GM21786 (cell line): ENCODE data around the gene C1orf198.

Experiments used
- ATAC-seq: cut with Tn5 transposase; IDR thresholded peaks from one replicate; pipeline ENCODE4 v1.9.1; 2021; ENCODE audit not compliant: unreplicated experiment

C1orf198 gene

GRCh38 chr1:230867903-230868735, at the start of gene C1orf198:
C1orf198 (minus strand) TSS chr1:230868521; CDS start chr1:230868512, 9 bp downstream.
- peak; percentile 78 for ATAC-seq

- ATAC-seq = peak; percentile 76
Measured at GRCh38 chr1:230917284-230918135, 49.2 kb upstream of the C1orf198 start.

- ATAC-seq = no peak
Measured at GRCh38 chr1:230916587-230917283, 48.4 kb upstream of the C1orf198 start.

DNA sequence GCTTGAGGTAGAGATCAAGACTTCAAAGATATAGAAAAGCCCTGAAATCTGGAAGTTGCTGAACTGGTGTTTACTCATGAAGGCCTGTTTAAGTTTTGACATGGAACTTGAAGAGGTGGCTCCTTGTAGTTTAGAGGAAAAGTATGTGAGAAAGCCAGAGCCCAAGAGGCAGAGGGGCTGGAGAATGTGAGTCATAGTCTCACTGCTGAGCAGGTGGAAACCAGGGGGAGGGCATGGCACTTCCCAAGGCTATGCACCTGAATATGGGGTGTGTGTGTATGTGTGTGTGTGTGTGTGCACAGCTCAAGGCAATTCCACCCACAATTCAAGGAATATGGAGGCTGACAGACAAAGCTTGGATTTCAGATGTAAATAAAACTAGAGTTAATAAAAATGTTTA, 46.8 kb upstream of the C1orf198 start:
- ATAC-seq = no peak

- no peak for ATAC-seq
Measured at GRCh38 chr1:230913496-230913895, 45.2 kb upstream of the C1orf198 start.

GRCh38 chr1:230910755-230911117, 42.4 kb upstream of the C1orf198 start:
- ATAC-seq = no peak

- no peak for ATAC-seq
Measured at GRCh38 chr1:230909974-230910754, 41.8 kb upstream of the C1orf198 start.

DNA sequence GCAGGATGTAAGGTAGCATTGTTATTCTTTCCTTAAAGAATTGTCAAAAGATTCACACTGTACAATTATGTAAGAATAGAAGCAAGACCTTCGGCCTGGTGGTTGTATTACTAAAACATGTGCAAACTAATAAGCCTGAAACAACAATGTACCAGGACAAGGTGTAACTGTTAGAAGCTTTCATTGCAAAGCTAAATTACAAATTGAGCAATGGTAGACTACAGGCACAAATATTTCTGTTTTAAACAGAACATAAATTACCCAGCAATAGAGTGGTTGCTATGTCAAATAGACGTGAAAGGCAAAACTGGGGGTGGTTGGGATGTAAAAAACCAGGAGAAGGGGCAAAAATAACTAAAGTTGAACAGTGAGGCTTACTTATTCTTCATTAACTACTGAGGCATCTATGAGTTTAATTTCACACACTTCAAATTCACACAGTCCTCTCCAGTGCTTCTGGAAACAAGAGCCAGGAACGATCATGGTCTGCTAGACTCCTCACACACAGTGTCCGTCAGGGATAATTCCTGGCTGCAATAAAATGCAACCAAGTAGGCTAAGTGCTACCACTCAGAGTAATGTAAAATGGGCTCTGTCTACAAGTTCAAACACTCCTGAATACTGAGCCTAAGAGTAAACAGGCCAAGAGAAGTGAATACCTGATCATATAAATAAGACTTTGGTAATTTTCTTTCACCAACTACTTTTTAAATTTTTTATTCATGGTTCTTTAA, 39.3 kb upstream of the C1orf198 start:
- ATAC-seq = no peak

DNA sequence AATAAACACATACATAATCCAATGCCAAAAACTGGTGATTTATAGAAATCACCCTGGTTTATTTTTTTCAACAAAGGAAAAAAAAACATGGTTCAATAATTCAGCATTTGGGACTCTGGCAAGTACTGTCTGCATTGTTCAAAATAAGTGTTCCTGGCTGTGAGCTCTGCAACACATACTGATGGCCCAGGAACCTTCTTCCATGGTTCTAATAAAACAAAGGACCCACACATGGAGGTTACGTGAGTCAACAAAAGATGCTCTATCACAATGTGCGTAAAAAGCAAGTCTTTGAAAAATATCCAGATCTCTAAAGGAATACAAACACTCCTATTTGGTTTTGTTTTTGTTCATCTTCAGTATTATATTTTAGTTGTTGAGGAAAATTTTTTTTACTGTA, 37.9 kb upstream of the C1orf198 start:
- no peak for ATAC-seq

DNA sequence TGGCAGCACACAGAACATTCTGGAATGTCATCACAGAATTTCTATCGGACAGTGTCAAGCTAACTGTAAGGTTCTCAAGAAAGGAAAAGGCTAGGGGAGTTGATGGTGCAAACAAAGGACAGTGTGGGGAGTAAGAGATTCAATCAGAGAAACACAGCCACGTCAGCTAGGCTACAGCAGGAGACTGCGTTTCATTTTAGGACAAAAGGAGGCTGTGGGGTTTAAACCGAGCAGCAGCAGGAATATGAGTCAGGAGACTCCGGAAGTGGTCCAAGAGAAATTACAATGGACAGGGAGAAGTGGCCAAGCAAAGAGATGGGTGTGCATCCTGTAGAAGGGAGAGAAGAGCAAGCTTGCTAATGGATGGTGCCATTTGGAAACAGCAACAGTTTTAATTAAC, 37.4 kb upstream of the C1orf198 start:
- ATAC-seq = no peak

GRCh38 chr1:230902349-230902923, 34.1 kb upstream of the C1orf198 start:
- no peak for ATAC-seq

GRCh38 chr1:230901671-230902070, 33.4 kb upstream of the C1orf198 start:
- no peak for ATAC-seq

DNA sequence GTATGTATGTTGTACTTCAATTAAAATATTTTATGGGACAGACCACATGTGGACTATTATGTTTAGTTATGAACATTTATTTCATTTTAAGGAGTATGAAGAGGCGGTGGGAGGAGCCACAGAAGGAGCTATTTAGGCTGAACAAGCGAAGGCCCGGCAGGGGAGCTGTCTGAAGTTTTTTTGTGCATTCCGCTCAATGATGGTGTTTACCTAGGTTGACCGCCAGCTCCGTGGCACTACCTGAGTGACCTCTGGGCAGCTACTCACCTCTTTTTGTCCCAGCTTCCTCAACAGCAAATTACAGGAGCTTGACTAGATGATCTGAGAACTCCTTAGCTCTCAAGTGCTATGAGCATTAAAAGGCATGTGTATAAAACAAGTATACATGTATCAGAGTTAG, 32.7 kb upstream of the C1orf198 start:
- ATAC-seq = no peak

DNA sequence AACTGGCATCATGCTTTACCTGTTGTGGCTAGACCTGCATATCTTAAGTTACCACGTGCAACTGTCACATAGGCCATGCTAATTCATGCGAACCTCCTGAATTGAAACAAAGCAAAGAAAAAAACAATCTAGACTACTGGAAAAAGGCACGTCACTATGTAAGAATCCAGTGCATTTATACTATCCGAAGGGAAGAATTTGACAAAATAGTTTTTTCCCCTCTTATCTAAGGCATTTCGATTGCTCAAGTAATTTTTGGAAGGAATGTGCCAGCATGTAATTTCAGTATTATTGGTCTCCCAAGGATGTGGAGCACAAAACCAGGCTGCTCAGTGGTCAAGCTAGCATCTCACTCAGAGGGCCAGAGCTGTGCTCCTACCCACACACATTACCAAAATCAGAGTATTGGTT, 31.5 kb upstream of the C1orf198 start:
- no peak for ATAC-seq

GRCh38 chr1:230898748-230899147, 30.4 kb upstream of the C1orf198 start:
- no peak for ATAC-seq

GRCh38 chr1:230898144-230898543, 29.8 kb upstream of the C1orf198 start:
- no peak for ATAC-seq

DNA sequence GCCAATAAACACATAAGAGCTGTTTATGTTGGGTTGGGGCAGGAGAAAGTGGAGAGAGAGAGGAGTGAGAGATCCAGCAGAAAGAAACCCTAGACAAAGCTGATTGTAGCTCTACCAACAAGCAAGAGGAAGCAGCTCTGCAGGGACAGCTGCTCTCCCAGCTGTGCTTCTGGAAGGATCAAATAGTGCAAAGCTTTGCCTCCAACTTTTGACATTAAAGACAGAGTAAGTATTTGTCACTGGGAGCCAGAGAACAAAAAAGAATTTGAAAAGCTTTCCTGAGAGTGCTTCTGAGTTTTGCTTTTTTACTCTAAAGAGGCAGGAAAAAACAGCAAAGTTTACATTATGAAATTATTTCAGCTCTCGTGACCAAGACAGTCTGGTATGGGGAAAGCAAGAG, 28.5 kb upstream of the C1orf198 start:
- ATAC-seq = no peak

- no peak for ATAC-seq
Measured at GRCh38 chr1:230895452-230895851, 27.1 kb upstream of the C1orf198 start.

- ATAC-seq = no peak
Measured at GRCh38 chr1:230894664-230895063, 26.3 kb upstream of the C1orf198 start.

DNA sequence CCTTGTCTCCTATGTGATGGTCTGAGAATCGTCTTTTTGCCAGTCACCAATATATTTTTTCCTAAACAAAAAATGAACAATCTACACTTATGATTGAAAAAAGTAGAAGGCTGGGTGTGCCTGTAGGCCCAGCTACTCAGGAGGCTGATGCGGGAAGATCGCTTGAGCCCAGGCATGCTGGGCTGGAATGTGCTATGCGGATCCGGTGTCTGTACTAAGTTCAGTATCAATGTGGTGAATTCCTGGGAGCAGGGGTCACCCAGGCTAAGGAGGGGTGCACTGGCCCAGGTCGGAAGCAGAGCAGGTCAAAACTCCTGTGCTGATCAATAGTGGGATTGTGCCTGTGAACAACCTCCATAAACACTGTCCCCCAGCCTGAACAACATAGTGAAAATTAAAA, 25.7 kb upstream of the C1orf198 start:
- no peak for ATAC-seq
